Measurements from ENCODE around the gene HSPB6. TPM values are rescaled to one million over a fixed set of nuclear protein-coding genes. Genes with fewer than 3 reads are reported as not detected.

HSPB6 gene
- total RNA-seq, 1 donor from 2014 or later = 1.9 TPM

DNA sequence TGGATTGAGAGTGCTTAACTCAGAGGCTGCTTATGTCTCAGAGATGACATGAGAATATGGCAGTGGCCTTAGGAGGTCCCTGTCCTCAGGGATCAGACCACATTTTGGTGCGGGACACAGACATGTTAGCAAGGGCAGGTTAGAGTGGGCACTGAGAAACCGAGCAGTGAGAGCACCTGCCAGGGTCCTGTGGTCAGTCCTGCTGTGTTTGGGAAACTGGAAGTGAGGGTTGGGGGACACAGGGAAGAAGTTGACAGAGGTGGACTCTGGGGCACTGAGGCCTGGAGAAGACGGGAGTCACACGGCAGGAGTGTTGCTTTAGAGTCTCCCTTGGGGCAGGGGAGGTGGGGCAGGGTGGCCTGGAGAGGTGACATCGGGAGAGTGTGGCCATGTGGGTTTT lies 21.9 kb downstream of the HSPB6 start:
- Mint-ChIP-seq H3K4me1 (ENCODE audit: low read depth, unreplicated experiment) (no peaks in the 10 kb centered on the region), H3K9me3 (ENCODE audit: unreplicated experiment) (no peaks in the 10 kb centered on the region), H3K27ac (ENCODE audit: unreplicated experiment) (no peak overlapping the region), H3K36me3 (ENCODE audit: low read depth, unreplicated experiment) (peaks cover 22% of the 10 kb centered on the region), H3K27me3 (ENCODE audit: low read depth, unreplicated experiment) (no peaks in the 10 kb centered on the region), H3K4me3 (ENCODE audit: unreplicated experiment) (no peak overlapping the region)
- TF ChIP-seq CTCF (IDR thresholded peaks at IDR 0.05; ENCODE audit: insufficient read depth, low read depth, low read length) (no peak), EZH2 (IDR thresholded peaks at IDR 0.05; ENCODE audit: insufficient read depth, low read length) (no peak)
- H3K4me3 ChIP-seq (ENCODE audit: insufficient read depth, low read depth, low read length) = no peak overlapping the region
- no peak for DNase-seq (ENCODE audit: low read depth)
- H3K9me3 ChIP-seq (ENCODE audit: insufficient read depth, low read depth, low read length) = no peaks in the 10 kb centered on the region
- FAIRE-seq = no peak
- no peak overlapping the region for H2AFZ ChIP-seq (ENCODE audit: low read depth, low read length)
- H3K36me3 ChIP-seq (ENCODE audit: insufficient read depth, low read length) = peaks cover 15% of the 10 kb centered on the region
- H3K27ac ChIP-seq (ENCODE audit: low read depth, low read length) = no peak overlapping the region
- no peak overlapping the region for H3K4me2 ChIP-seq (ENCODE audit: low read length)
- peaks cover 40% of the 10 kb centered on the region for H4K20me1 ChIP-seq (ENCODE audit: insufficient read depth, low read length)
- no peaks in the 10 kb centered on the region for H3K79me2 ChIP-seq (ENCODE audit: insufficient read depth, low read length)
- H3K27me3 ChIP-seq (ENCODE audit: insufficient read depth, low read length) = no peaks in the 10 kb centered on the region
- no peak overlapping the region for H3K9ac ChIP-seq (ENCODE audit: low read length)
- H3K4me1 ChIP-seq (ENCODE audit: insufficient read depth, low read length) = no peaks in the 10 kb centered on the region

DNA sequence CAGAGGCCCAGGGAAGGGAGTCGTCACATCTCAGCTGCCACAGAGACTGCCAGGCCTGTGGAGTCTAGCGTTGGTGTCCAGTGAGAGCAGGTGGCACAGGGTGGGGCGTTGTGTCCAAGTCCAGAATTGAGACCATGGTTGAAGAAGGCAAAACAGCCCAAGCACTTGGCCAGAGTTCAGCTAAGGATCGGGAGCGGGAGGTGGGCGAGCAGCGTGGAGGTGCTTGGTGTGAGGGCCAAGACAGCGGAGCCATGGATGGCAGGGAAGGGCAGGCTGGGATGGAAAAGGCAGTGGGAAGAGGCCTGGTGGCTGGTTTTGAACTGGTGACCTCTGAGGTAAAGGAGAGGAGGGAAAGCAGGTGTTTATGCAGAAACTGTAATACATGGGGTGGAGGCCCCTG lies 22.6 kb downstream of the HSPB6 start:
- Histone ChIP-seq H3K4me3 (ENCODE audit: insufficient read depth, low read depth, low read length) (no peak overlapping the region), H2AFZ (ENCODE audit: low read depth, low read length) (no peak overlapping the region), H3K9ac (ENCODE audit: low read length) (no peak overlapping the region), H3K9me3 (ENCODE audit: insufficient read depth, low read depth, low read length) (no peaks in the 10 kb centered on the region), H3K27ac (ENCODE audit: low read depth, low read length) (no peak overlapping the region), H3K4me2 (ENCODE audit: low read length) (no peak overlapping the region), H3K4me1 (ENCODE audit: insufficient read depth, low read length) (no peaks in the 10 kb centered on the region), H4K20me1 (ENCODE audit: insufficient read depth, low read length) (peaks cover 40% of the 10 kb centered on the region), H3K79me2 (ENCODE audit: insufficient read depth, low read length) (no peaks in the 10 kb centered on the region), H3K36me3 (ENCODE audit: insufficient read depth, low read length) (peaks cover 18% of the 10 kb centered on the region), H3K27me3 (ENCODE audit: insufficient read depth, low read length) (no peaks in the 10 kb centered on the region)
- no peaks in the 10 kb centered on the region for H3K4me1 Mint-ChIP-seq (ENCODE audit: low read depth, unreplicated experiment)
- TF ChIP-seq EZH2 (IDR thresholded peaks at IDR 0.05; ENCODE audit: insufficient read depth, low read length) (no peak), CTCF (IDR thresholded peaks at IDR 0.05; ENCODE audit: insufficient read depth, low read depth, low read length) (no peak)
- DNase-seq (ENCODE audit: low read depth) (no peak), FAIRE-seq (no peak)
- H3K9me3 Mint-ChIP-seq (ENCODE audit: unreplicated experiment) = no peaks in the 10 kb centered on the region
- H3K27me3 Mint-ChIP-seq (ENCODE audit: low read depth, unreplicated experiment) = no peaks in the 10 kb centered on the region
- peak overlapping the region; percentile 16 for H3K27ac Mint-ChIP-seq (ENCODE audit: unreplicated experiment)
- H3K4me3 Mint-ChIP-seq (ENCODE audit: unreplicated experiment) = no peak overlapping the region
- H3K36me3 Mint-ChIP-seq (ENCODE audit: low read depth, unreplicated experiment) = peaks cover 25% of the 10 kb centered on the region

- Histone ChIP-seq H3K36me3 (ENCODE audit: insufficient read depth, low read length) (peaks cover 23% of the 10 kb centered on the region), H3K9ac (ENCODE audit: low read length) (no peak overlapping the region), H4K20me1 (ENCODE audit: insufficient read depth, low read length) (peaks cover 45% of the 10 kb centered on the region), H3K27ac (ENCODE audit: low read depth, low read length) (no peak overlapping the region), H3K4me1 (ENCODE audit: insufficient read depth, low read length) (no peaks in the 10 kb centered on the region), H3K4me2 (ENCODE audit: low read length) (no peak overlapping the region), H3K79me2 (ENCODE audit: insufficient read depth, low read length) (no peaks in the 10 kb centered on the region), H3K9me3 (ENCODE audit: insufficient read depth, low read depth, low read length) (no peaks in the 10 kb centered on the region), H3K4me3 (ENCODE audit: insufficient read depth, low read depth, low read length) (no peak overlapping the region), H2AFZ (ENCODE audit: low read depth, low read length) (no peak overlapping the region), H3K27me3 (ENCODE audit: insufficient read depth, low read length) (no peaks in the 10 kb centered on the region)
- no peak overlapping the region for H3K4me3 Mint-ChIP-seq (ENCODE audit: unreplicated experiment)
- no peak for TF ChIP-seq EZH2 (IDR thresholded peaks at IDR 0.05; ENCODE audit: insufficient read depth, low read length)
- TF ChIP-seq CTCF (IDR thresholded peaks at IDR 0.05; ENCODE audit: insufficient read depth, low read depth, low read length) = no peak
- FAIRE-seq = no peak
- no peak overlapping the region for H3K27ac Mint-ChIP-seq (ENCODE audit: unreplicated experiment)
- no peaks in the 10 kb centered on the region for H3K9me3 Mint-ChIP-seq (ENCODE audit: unreplicated experiment)
- DNase-seq (ENCODE audit: low read depth) = no peak
- H3K4me1 Mint-ChIP-seq (ENCODE audit: low read depth, unreplicated experiment) = no peaks in the 10 kb centered on the region
- peaks cover 26% of the 10 kb centered on the region for H3K36me3 Mint-ChIP-seq (ENCODE audit: low read depth, unreplicated experiment)
- no peaks in the 10 kb centered on the region for H3K27me3 Mint-ChIP-seq (ENCODE audit: low read depth, unreplicated experiment)
Observed at GRCh38 chr19:35733180-35734125, 23.4 kb downstream of the HSPB6 start.

All from astrocyte (in vitro differentiated cells and primary cell).